ENCODE measurements around the gene GALNT17. TPM values are rescaled to one million over a fixed set of nuclear protein-coding genes. Genes with fewer than 3 reads are reported as not detected.

The GALNT17 gene
- polyA plus RNA-seq, 1 donor from 2014 or later = 15.7 TPM

- no peaks in the 10 kb centered on the region for H3F3A ChIP-seq (ENCODE audit: insufficient read depth, low read length, poor library complexity, severe bottlenecking)
- TF ChIP-seq MXI1 (conservative IDR thresholded peaks at IDR 0.05; ENCODE audit: poor library complexity, severe bottlenecking) (no peak), POLR2AphosphoS5 (IDR thresholded peaks at IDR 0.05) (no peak), SMC3 (conservative IDR thresholded peaks at IDR 0.05; ENCODE audit: poor library complexity) (no peak), TAF1 (IDR thresholded peaks at IDR 0.05; ENCODE audit: low read depth) (no peak), RAD21 (conservative IDR thresholded peaks at IDR 0.05) (no peak)
- H3K79me2 ChIP-seq (replicated peaks; ENCODE audit: insufficient read depth, low read length) = no peaks in the 10 kb centered on the region
- no peak overlapping the region for H3K9ac ChIP-seq (ENCODE audit: low read length)
- H3K4me2 ChIP-seq (ENCODE audit: low read length) = no peak overlapping the region
- H3K36me3 ChIP-seq (ENCODE audit: insufficient read depth, low read length) = no peaks in the 10 kb centered on the region
- no peak overlapping the region for H2AFZ ChIP-seq (ENCODE audit: low read depth, low read length)
- no peak overlapping the region for H3K27ac ChIP-seq (ENCODE audit: low read length)
- no peaks in the 10 kb centered on the region for H4K20me1 ChIP-seq (ENCODE audit: insufficient read depth)
- H3K9me3 ChIP-seq (ENCODE audit: low read length) = no peaks in the 10 kb centered on the region
- H3K9me2 ChIP-seq (ENCODE audit: insufficient read depth, low read length) = no peaks in the 10 kb centered on the region
- no peaks in the 10 kb centered on the region for H3K27me3 ChIP-seq (ENCODE audit: insufficient read depth, low read depth, low read length)
- H3K4me3 ChIP-seq (ENCODE audit: low read length) = no peak overlapping the region
These were observed 155.0 kb downstream of the GALNT17 start for GRCh38 chr7:71286924-71287323.

- H3K4me2 ChIP-seq (ENCODE audit: low read length) = no peak overlapping the region
- H3K9ac ChIP-seq (ENCODE audit: low read length) = no peak overlapping the region
- no peak for TF ChIP-seq POLR2AphosphoS5 (IDR thresholded peaks at IDR 0.05)
- no peak for TF ChIP-seq EP300 (conservative IDR thresholded peaks at IDR 0.05; ENCODE audit: poor library complexity, severe bottlenecking)
- no peak for TF ChIP-seq RAD21 (conservative IDR thresholded peaks at IDR 0.05)
- TF ChIP-seq TAF1 (IDR thresholded peaks at IDR 0.05; ENCODE audit: low read depth) = no peak
- TF ChIP-seq EZH2 (IDR thresholded peaks at IDR 0.05; ENCODE audit: borderline replicate concordance, insufficient read depth, low read length, poor library complexity, severe bottlenecking) = no peak
- TF ChIP-seq MXI1 (conservative IDR thresholded peaks at IDR 0.05; ENCODE audit: poor library complexity, severe bottlenecking) = no peak
- TF ChIP-seq CTCF (IDR thresholded peaks at IDR 0.05; ENCODE audit: poor library complexity, severe bottlenecking) = no peak
- TF ChIP-seq SMC3 (conservative IDR thresholded peaks at IDR 0.05; ENCODE audit: poor library complexity) = no peak
- no peak for TF ChIP-seq REST (IDR thresholded peaks at IDR 0.05; ENCODE audit: borderline replicate concordance)
- no peaks in the 10 kb centered on the region for H3K27me3 ChIP-seq (ENCODE audit: insufficient read depth, low read depth, low read length)
- H3F3A ChIP-seq (ENCODE audit: insufficient read depth, low read length, poor library complexity, severe bottlenecking) = no peaks in the 10 kb centered on the region
- no peak overlapping the region for H3K4me3 ChIP-seq (ENCODE audit: low read length)
- H3K9me3 ChIP-seq (ENCODE audit: low read length) = no peaks in the 10 kb centered on the region
- no peaks in the 10 kb centered on the region for H3K79me2 ChIP-seq (replicated peaks; ENCODE audit: insufficient read depth, low read length)
- no peak overlapping the region for H2AFZ ChIP-seq (ENCODE audit: low read depth, low read length)
- H3K9me2 ChIP-seq (ENCODE audit: insufficient read depth, low read length) = no peaks in the 10 kb centered on the region
- H4K20me1 ChIP-seq (ENCODE audit: insufficient read depth) = no peaks in the 10 kb centered on the region
- H3K36me3 ChIP-seq (ENCODE audit: insufficient read depth, low read length) = no peaks in the 10 kb centered on the region
- H3K27ac ChIP-seq (ENCODE audit: low read length) = no peak overlapping the region
These were observed 158.5 kb downstream of the GALNT17 start for GRCh38 chr7:71290452-71290851.

Data from neural cell (in vitro differentiated cells).